Gastroesophageal sphincter (tissue), 3 donors: ENCODE data around the gene ANO10.

Experiments
- POLR2A ChIP-seq, 2 donors: fragments of 450-650 bp; IDR thresholded peaks; one replicate each; pipeline ENCODE4 v1.6.1; 2017; ENCODE audit warnings: antibody characterized with exemption in 2 of 2, mild to moderate bottlenecking in 2 of 2, moderate library complexity in 1 of 2
- POLR2AphosphoS5 ChIP-seq: sonication (generic); formaldehyde crosslinking; IDR thresholded peaks from one replicate; pipeline ENCODE4 v1.6.1; 2017; ENCODE audit warnings: antibody characterized with exemption
- TF ChIP-seq, protein P1 (sequence below), 4 experiments: fragments of 200-600 bp in 2 of 4; fragments of 450-650 bp in 2 of 4; sonication (generic) in 1 of 4; IDR thresholded peaks; one replicate each; pipeline ENCODE4 v1.5.1; 2017 to 2019; ENCODE audit warnings: antibody characterized with exemption in 4 of 4, mild to moderate bottlenecking in 2 of 4, moderate library complexity in 2 of 4

DNA sequence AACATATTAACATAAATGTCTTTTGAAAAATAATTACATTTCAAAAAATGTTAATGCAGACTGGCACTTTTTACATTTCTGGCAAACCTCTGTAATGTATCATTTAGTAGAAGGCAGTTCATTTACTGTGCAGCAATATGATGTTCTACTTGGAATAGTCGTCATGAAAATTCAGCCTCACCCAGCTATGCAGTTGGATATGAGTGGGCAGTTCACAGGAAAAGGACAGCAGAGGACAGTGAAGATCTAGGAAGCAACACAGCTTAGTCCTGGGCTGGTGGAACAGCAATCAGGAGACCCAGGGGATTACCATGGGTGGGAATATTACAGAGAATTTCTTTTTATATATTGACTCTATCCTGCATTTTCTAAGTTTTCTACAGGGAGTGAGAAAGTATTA lies 63.6 kb downstream of the ANO10 start:
- TF ChIP-seq, protein P1, sequence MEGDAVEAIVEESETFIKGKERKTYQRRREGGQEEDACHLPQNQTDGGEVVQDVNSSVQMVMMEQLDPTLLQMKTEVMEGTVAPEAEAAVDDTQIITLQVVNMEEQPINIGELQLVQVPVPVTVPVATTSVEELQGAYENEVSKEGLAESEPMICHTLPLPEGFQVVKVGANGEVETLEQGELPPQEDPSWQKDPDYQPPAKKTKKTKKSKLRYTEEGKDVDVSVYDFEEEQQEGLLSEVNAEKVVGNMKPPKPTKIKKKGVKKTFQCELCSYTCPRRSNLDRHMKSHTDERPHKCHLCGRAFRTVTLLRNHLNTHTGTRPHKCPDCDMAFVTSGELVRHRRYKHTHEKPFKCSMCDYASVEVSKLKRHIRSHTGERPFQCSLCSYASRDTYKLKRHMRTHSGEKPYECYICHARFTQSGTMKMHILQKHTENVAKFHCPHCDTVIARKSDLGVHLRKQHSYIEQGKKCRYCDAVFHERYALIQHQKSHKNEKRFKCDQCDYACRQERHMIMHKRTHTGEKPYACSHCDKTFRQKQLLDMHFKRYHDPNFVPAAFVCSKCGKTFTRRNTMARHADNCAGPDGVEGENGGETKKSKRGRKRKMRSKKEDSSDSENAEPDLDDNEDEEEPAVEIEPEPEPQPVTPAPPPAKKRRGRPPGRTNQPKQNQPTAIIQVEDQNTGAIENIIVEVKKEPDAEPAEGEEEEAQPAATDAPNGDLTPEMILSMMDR (IDR thresholded peaks at IDR 0.05) = no peak
- TF ChIP-seq POLR2AphosphoS5 (no peak), POLR2A (IDR thresholded peaks at IDR 0.05) (no peak)
